ENCODE results near the gene TCF23. TPM values are rescaled to one million over a fixed set of nuclear protein-coding genes. Genes with fewer than 3 reads are reported as not detected.
"Not testable (repeated sequence)": the region's sequence is repeated elsewhere in the genome, so short reads cannot be mapped to it uniquely, and the experiment has no call there.

TCF23 gene
- total RNA-seq, 1 donor from 2014 or later = 0.12 TPM

- DNase-seq (ENCODE audit: low spot score) = no peak
Observed at GRCh38 chr2:27189989-27190388, 41.2 kb downstream of the TCF23 start.

- peak; percentile 58 for DNase-seq (ENCODE audit: low spot score)
Observed at GRCh38 chr2:27191070-27191829, 42.4 kb downstream of the TCF23 start.

- DNase-seq (ENCODE audit: low spot score) = no peak
Observed at GRCh38 chr2:27194538-27195354, 45.9 kb downstream of the TCF23 start.

GRCh38 chr2:27195799-27196198 is 47.0 kb downstream of the TCF23 start:
- not testable (repeated sequence) for DNase-seq (ENCODE audit: low spot score)

- not testable (repeated sequence) for DNase-seq (ENCODE audit: low spot score)
Observed at GRCh38 chr2:27198068-27198467, 49.3 kb downstream of the TCF23 start.

- DNase-seq (ENCODE audit: low spot score) = no peak
Observed at GRCh38 chr2:27198627-27199026, 49.8 kb downstream of the TCF23 start.

GRCh38 chr2:27199241-27199640 is 50.4 kb downstream of the TCF23 start:
- DNase-seq (ENCODE audit: low spot score) = no peak

GRCh38 chr2:27201675-27202074 is 52.9 kb downstream of the TCF23 start:
- DNase-seq (ENCODE audit: low spot score) = no peak

- DNase-seq (ENCODE audit: low spot score) = no peak
Observed at GRCh38 chr2:27202854-27203253, 54.0 kb downstream of the TCF23 start.

- DNase-seq (ENCODE audit: low spot score) = no peak
Observed at GRCh38 chr2:27203741-27204140, 54.9 kb downstream of the TCF23 start.

- DNase-seq (ENCODE audit: low spot score) = no peak
Observed at GRCh38 chr2:27204566-27204965, 55.8 kb downstream of the TCF23 start.

GRCh38 chr2:27205206-27205605 is 56.4 kb downstream of the TCF23 start:
- no peak for DNase-seq (ENCODE audit: low spot score)

GRCh38 chr2:27206346-27206745 is 57.5 kb downstream of the TCF23 start:
- DNase-seq (ENCODE audit: low spot score) = no peak

Other genes starting within 250 kb of the TCF23 start
- 25.2 TPM for gene MAPRE3, start 178.4 kb upstream of the TCF23 start, total RNA-seq
- 80.0 TPM for gene TMEM214, start 116.0 kb upstream of the TCF23 start, total RNA-seq
- 27.9 TPM for gene AGBL5, start 97.3 kb upstream of the TCF23 start, total RNA-seq
- 323 TPM for gene OST4, start 77.3 kb upstream of the TCF23 start, total RNA-seq
- 210 TPM for gene EMILIN1, start 70.4 kb upstream of the TCF23 start, total RNA-seq
- gene KHK, start 62.2 kb upstream of the TCF23 start, total RNA-seq = 6.1 TPM
- gene CGREF1, start 29.9 kb upstream of the TCF23 start, total RNA-seq = 1.1 TPM
- 0.37 TPM for gene ABHD1, start 25.2 kb upstream of the TCF23 start, total RNA-seq
- gene PREB, start 14.4 kb upstream of the TCF23 start, total RNA-seq = 51.3 TPM
- not detected for gene PRR30, start 9.6 kb upstream of the TCF23 start, total RNA-seq
- gene ATRAID, start 63.0 kb downstream of the TCF23 start, total RNA-seq = 104 TPM
- gene SLC5A6, start 63.3 kb downstream of the TCF23 start, total RNA-seq = 24.9 TPM
- gene CAD, start 68.4 kb downstream of the TCF23 start, total RNA-seq = 26.7 TPM
- not detected for gene SLC30A3, start 114.0 kb downstream of the TCF23 start, total RNA-seq
- not detected for gene DNAJC5G, start 126.4 kb downstream of the TCF23 start, total RNA-seq
- gene TRIM54, start 133.4 kb downstream of the TCF23 start, total RNA-seq = 0.26 TPM
- 3.1 TPM for gene UCN, start 159.4 kb downstream of the TCF23 start, total RNA-seq
- gene MPV17, start 174.1 kb downstream of the TCF23 start, total RNA-seq = 62.6 TPM
- 49.5 TPM for gene GTF3C2, start 207.8 kb downstream of the TCF23 start, total RNA-seq
- gene EIF2B4, start 221.3 kb downstream of the TCF23 start, total RNA-seq = 32.3 TPM
- 105 TPM for gene SNX17, start 221.6 kb downstream of the TCF23 start, total RNA-seq
- gene ZNF513, start 231.7 kb downstream of the TCF23 start, total RNA-seq = 25.6 TPM

All from mucosa of gallbladder (tissue), 1 donor.